Measurements from ENCODE around the gene TFPT. TPM values are rescaled to one million over a fixed set of nuclear protein-coding genes. Genes with fewer than 3 reads are reported as not detected.

The TFPT gene
- total RNA-seq, 1 experiment from 2014 or later: 31.1 TPM

DNA sequence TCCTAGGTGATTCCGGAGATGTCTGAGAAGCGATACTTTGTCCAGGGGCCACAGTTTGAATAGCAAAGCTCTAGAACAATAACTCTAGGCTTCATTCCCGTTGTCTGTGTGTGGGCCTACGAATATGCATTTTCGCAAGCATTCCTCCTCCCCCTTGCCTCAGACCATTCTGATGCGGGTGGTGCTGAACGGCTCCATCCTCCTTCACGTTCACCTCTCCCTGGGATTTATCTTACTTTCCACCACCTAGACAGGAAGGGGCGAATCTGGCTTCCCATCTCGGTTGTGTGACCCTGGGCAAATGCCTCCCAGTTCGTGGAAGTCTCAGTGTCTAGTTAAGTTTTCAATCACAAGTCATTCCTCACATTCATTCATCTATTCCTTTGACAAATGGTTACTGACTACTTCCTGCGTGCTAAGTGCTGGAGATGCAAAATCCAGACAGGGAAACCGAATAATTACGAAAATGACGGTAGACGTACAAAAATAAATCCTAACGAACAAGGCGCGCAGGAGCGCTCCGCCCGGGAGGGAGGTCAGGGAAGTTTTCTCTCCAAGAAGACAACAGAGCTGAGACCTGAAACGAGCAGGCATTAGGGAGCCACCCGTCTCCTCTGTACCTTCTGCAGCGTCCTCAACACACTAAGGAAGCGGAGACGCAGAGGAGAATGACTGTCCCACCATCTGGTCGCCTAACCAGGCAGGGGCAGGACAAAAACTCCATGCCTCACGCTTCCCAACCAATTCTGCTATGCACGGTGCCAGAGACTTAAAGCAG lies 20.8 kb upstream of the TFPT start:
- intact Hi-C loops (cut with micrococcal nuclease; ENCODE audit: unreplicated experiment): no loop called here
- no peak for TF ChIP-seq EZH2 (IDR thresholded peaks at IDR 0.05; ENCODE audit: borderline replicate concordance, low read depth, low read length, poor library complexity, severe bottlenecking)
- TF ChIP-seq, protein P1, sequence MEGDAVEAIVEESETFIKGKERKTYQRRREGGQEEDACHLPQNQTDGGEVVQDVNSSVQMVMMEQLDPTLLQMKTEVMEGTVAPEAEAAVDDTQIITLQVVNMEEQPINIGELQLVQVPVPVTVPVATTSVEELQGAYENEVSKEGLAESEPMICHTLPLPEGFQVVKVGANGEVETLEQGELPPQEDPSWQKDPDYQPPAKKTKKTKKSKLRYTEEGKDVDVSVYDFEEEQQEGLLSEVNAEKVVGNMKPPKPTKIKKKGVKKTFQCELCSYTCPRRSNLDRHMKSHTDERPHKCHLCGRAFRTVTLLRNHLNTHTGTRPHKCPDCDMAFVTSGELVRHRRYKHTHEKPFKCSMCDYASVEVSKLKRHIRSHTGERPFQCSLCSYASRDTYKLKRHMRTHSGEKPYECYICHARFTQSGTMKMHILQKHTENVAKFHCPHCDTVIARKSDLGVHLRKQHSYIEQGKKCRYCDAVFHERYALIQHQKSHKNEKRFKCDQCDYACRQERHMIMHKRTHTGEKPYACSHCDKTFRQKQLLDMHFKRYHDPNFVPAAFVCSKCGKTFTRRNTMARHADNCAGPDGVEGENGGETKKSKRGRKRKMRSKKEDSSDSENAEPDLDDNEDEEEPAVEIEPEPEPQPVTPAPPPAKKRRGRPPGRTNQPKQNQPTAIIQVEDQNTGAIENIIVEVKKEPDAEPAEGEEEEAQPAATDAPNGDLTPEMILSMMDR (conservative IDR thresholded peaks at IDR 0.05; ENCODE audit: low read depth, low read length): no peak
- ChIA-PET CTCF (no interaction called here), POLR2A (ENCODE audit: low non-redundant PET) (no interaction called here)
- BruUV-seq (replicated peaks): TSS peak; percentile 58
- Histone ChIP-seq H3K36me3 (ENCODE audit: insufficient read depth, low read length, poor library complexity, severe bottlenecking) (peaks cover 20% of the 10 kb centered on the region), H3K9me3 (ENCODE audit: low read depth, low read length, poor library complexity, severe bottlenecking) (no peaks in the 10 kb centered on the region), H3K4me3 (ENCODE audit: low read depth, low read length, poor library complexity, severe bottlenecking) (peak overlapping the region; percentile 53), H3K27me3 (replicated peaks; ENCODE audit: insufficient read depth, low read depth, low read length, poor library complexity) (no peaks in the 10 kb centered on the region), H3K27ac (ENCODE audit: low read depth, low read length, poor library complexity, severe bottlenecking) (peak overlapping the region; percentile 16), H3K4me1 (ENCODE audit: insufficient read depth, low read length, poor library complexity, severe bottlenecking) (peaks cover 12% of the 10 kb centered on the region)
- DNase-seq (ENCODE audit: low spot score): no peak

- H3K9me3 ChIP-seq (ENCODE audit: low read depth, low read length, poor library complexity, severe bottlenecking): no peaks in the 10 kb centered on the region
- H3K4me3 ChIP-seq (ENCODE audit: low read depth, low read length, poor library complexity, severe bottlenecking): no peak overlapping the region
- intact Hi-C loops (cut with micrococcal nuclease; ENCODE audit: unreplicated experiment): no loop called here
- peaks cover 5% of the 10 kb centered on the region for H3K4me1 ChIP-seq (ENCODE audit: insufficient read depth, low read length, poor library complexity, severe bottlenecking)
- no peak for TF ChIP-seq EZH2 (IDR thresholded peaks at IDR 0.05; ENCODE audit: borderline replicate concordance, low read depth, low read length, poor library complexity, severe bottlenecking)
- TF ChIP-seq, protein P1 (conservative IDR thresholded peaks at IDR 0.05; ENCODE audit: low read depth, low read length): no peak
- ChIA-PET POLR2A (ENCODE audit: low non-redundant PET) (no interaction called here), CTCF (no interaction called here)
- H3K27me3 ChIP-seq (replicated peaks; ENCODE audit: insufficient read depth, low read depth, low read length, poor library complexity): no peaks in the 10 kb centered on the region
- no TSS peak for BruUV-seq (replicated peaks)
- peaks cover 16% of the 10 kb centered on the region for H3K36me3 ChIP-seq (ENCODE audit: insufficient read depth, low read length, poor library complexity, severe bottlenecking)
- no peak for DNase-seq (ENCODE audit: low spot score)
- no peak overlapping the region for H3K27ac ChIP-seq (ENCODE audit: low read depth, low read length, poor library complexity, severe bottlenecking)
Observed at GRCh38 chr19:54133957-54134590, 18.6 kb upstream of the TFPT start.

- no peaks in the 10 kb centered on the region for H3K9me3 ChIP-seq (ENCODE audit: low read depth, low read length, poor library complexity, severe bottlenecking)
- intact Hi-C loops (cut with micrococcal nuclease; ENCODE audit: unreplicated experiment): no loop called here
- H3K27me3 ChIP-seq (replicated peaks; ENCODE audit: insufficient read depth, low read depth, low read length, poor library complexity): no peaks in the 10 kb centered on the region
- CTCF ChIA-PET: no interaction called here
- no peaks in the 10 kb centered on the region for H3K4me1 ChIP-seq (ENCODE audit: insufficient read depth, low read length, poor library complexity, severe bottlenecking)
- DNase-seq (ENCODE audit: low spot score): peak; percentile 87
- H3K36me3 ChIP-seq (ENCODE audit: insufficient read depth, low read length, poor library complexity, severe bottlenecking): peaks cover 17% of the 10 kb centered on the region
- POLR2A ChIA-PET (ENCODE audit: low non-redundant PET): no interaction called here
- H3K4me3 ChIP-seq (ENCODE audit: low read depth, low read length, poor library complexity, severe bottlenecking): no peak overlapping the region
- BruUV-seq (replicated peaks): no TSS peak
- no peak for TF ChIP-seq EZH2 (IDR thresholded peaks at IDR 0.05; ENCODE audit: borderline replicate concordance, low read depth, low read length, poor library complexity, severe bottlenecking)
- TF ChIP-seq, protein P1 (conservative IDR thresholded peaks at IDR 0.05; ENCODE audit: low read depth, low read length): no peak
- no peak overlapping the region for H3K27ac ChIP-seq (ENCODE audit: low read depth, low read length, poor library complexity, severe bottlenecking)
Observed at GRCh38 chr19:54133312-54133956, 18.0 kb upstream of the TFPT start.
